Activated naive CD4-positive, alpha-beta T cell treated with anti-CD3 and anti-CD28 coated beads, Interleukin-2, amount 50 U/mL, for 72 hours (primary cell): Measurements from ENCODE around the gene NKD2. TPM values are rescaled to one million over a fixed set of nuclear protein-coding genes. Genes with fewer than 3 reads are reported as not detected.

Experiments used
- ATAC-seq, 2 donors: fragments of 150-1000 bp; cut with Tn5 transposase; 2 replicates each; pipeline ENCODE4 v1.10.0; 2021; ENCODE audit warnings: mild to moderate bottlenecking in 2 of 2, moderate library complexity in 2 of 2
- DNase-seq, 2 donors: peaks; one replicate each; pipeline ENCODE4 v3.0.0; 2021 to 2022; ENCODE audit warnings: low spot score in 2 of 2
- H3K27ac Mint-ChIP-seq, 2 donors: one replicate each; pipeline ENCODE4 v1.8.0; 2022; ENCODE audit warnings: mild to moderate bottlenecking in 2 of 2, mixed read lengths in 2 of 2
- H3K36me3 Mint-ChIP-seq, 2 donors: one replicate each; pipeline ENCODE4 v1.8.0; 2022; ENCODE audit warnings: mixed read lengths in 2 of 2
- H3K9me3 Mint-ChIP-seq, 2 donors: one replicate each; pipeline ENCODE4 v1.8.0; 2022; ENCODE audit warnings: mixed read lengths in 2 of 2
- total RNA-seq, 2 donors: library from RNA; stranded (reverse); gene quantifications; one replicate each; pipeline ENCODE4 v1.2.3, GENCODE V29; 2022

NKD2 gene
- total RNA-seq, 2 donors from 2014 or later: 1.8 to 14.6 TPM

DNA sequence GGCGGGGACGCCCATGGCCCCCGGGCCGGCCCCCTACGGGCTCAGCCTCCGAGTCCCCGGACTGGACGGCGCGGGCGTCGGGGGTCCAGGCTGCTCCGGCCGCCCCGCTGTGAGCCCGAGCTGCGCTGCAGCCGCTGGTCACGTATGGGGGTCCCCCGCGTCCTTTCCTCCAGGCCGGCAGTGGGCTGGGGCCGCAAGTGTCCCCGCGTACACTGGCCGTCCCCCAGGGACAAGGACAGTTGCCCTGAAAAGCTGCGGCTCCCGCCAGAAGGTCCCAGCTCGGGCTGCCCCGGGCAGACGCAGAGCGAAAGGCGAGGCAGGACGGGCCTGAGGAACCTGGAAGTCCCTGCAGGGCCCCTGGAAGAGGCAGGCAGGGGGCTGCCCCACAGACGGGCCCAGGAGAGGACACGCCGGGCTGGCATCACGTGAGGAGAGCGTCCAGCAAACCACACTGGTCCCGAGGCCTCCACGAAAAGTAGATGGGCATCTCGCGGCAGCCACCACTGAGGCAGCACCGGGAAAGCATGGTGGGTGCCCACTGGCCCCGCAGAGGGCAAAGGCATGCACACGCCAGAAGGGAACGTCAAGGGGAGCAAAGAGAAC lies 3.3 kb upstream of the NKD2 start:
- no peaks in the 10 kb centered on the region for H3K36me3 Mint-ChIP-seq
- H3K27ac Mint-ChIP-seq: no peak overlapping the region
- no peaks in the 10 kb centered on the region for H3K9me3 Mint-ChIP-seq
- DNase-seq (peak in 1 of 2 donors; percentile 2), ATAC-seq (no peak)

GRCh38 chr5:1005904-1006655 lies 2.5 kb upstream of the NKD2 start:
- no peak for ATAC-seq
- Mint-ChIP-seq H3K27ac (no peak overlapping the region), H3K9me3 (no peaks in the 10 kb centered on the region), H3K36me3 (no peaks in the 10 kb centered on the region)
- peak in 1 of 2 donors; percentile 3 for DNase-seq

DNA sequence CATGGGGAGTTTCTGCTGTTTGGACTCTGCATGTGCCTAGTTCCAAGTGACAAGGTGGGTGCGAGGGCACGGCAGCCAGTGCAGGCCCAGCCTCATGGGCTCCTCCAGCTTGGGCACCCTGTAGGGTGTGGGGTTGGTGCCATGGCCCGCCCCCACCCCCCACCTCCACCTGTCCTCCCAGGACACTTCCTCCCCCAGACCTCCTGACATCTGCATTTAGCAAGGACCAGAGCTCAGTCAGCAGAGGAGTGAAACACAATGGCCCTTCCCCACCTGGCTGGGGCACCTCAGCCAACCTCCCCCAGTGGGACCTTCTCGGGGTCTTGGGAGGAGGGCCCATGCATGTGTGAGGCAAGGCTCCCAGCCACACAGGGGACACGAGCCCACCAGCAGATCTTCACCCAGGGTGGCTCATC lies 1.9 kb upstream of the NKD2 start:
- H3K36me3 Mint-ChIP-seq: no peaks in the 10 kb centered on the region
- no peaks in the 10 kb centered on the region for H3K9me3 Mint-ChIP-seq
- DNase-seq (peak in 1 of 2 donors; percentile 3), ATAC-seq (no peak)
- H3K27ac Mint-ChIP-seq: no peak overlapping the region

GRCh38 chr5:1007221-1007680 lies 1.4 kb upstream of the NKD2 start:
- ATAC-seq (no peak), DNase-seq (peak in 1 of 2 donors; percentile 2)
- H3K27ac Mint-ChIP-seq: no peak overlapping the region
- H3K36me3 Mint-ChIP-seq: no peaks in the 10 kb centered on the region
- no peaks in the 10 kb centered on the region for H3K9me3 Mint-ChIP-seq

GRCh38 chr5:1007681-1008450 lies 736 bp upstream of the NKD2 start:
- no peak for DNase-seq
- H3K9me3 Mint-ChIP-seq: no peaks in the 10 kb centered on the region
- no peak for ATAC-seq
- no peaks in the 10 kb centered on the region for H3K36me3 Mint-ChIP-seq
- H3K27ac Mint-ChIP-seq: no peak overlapping the region

DNA sequence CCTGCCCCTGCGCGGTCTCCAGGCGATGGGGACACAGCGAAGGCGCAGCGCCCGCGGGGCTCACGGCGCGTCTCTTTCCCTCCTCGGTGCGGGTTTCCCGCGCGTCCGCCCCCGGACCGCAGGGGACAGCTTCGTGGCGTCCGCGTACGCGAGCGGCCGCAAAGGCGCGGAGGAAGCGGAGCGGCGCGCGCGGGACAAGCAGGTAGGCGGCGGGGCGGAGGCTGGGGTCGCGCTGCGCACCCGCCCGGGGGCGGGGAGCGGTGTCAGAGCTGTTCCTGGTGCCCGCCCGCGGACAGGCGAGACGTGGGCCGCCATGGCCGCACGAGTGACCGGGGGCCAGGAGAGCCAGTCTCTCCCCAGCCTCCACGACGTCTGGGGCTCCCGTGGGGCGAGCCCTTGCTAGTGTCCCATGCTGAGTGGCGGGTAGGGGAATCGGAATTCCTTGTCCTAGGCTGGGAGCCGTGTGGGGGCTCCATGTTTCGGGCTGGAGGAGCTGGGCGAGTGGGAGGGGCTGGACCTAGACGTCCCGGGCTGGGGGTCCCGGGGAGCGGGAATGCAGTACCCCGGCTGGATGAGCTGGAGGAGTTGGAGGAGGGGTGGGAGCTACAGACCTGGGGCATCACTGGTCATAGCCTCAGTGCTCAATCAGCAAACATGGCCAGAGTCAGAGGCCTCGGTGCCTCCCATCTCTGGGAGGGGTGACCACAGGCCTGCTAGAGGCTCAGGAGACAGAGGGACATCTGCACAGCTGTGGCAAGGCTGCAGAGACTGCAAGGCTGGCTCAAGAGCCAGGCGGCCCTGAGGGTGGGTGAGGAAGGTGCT lies 968 bp downstream of the NKD2 start:
- no peaks in the 10 kb centered on the region for H3K9me3 Mint-ChIP-seq

DNA sequence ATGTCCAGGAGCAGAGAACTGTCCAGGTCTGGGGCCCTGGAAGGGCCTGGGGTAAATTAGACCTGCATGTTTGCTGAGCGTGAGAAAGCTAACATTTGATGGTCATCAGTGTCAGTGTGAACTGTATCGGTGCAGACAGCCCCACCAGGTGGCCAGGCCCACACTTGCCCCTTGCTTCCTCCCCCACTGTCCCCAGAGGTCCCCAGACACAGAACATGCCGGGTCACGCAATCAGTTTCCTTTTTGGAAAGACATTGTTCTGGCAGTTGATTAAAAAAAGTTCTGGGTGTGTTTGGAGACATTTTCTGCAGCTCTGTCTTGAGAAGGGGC lies 1.5 kb downstream of the NKD2 start:
- no peaks in the 10 kb centered on the region for H3K36me3 Mint-ChIP-seq
- DNase-seq (no peak), ATAC-seq (peak in 1 of 2 donors; percentile 39)
- H3K9me3 Mint-ChIP-seq: no peaks in the 10 kb centered on the region
- H3K27ac Mint-ChIP-seq: no peak overlapping the region

More for the DNA sequence above, 968 bp downstream of the NKD2 start:
- DNase-seq (no peak), ATAC-seq (no peak)
- Mint-ChIP-seq H3K27ac (no peak overlapping the region), H3K36me3 (no peaks in the 10 kb centered on the region)

GRCh38 chr5:1010641-1011046 lies 2.0 kb downstream of the NKD2 start:
- Mint-ChIP-seq H3K27ac (no peak overlapping the region), H3K36me3 (no peaks in the 10 kb centered on the region), H3K9me3 (no peaks in the 10 kb centered on the region)
- DNase-seq (no peak), ATAC-seq (no peak)

GRCh38 chr5:1011226-1011631 lies 2.6 kb downstream of the NKD2 start:
- H3K36me3 Mint-ChIP-seq: no peaks in the 10 kb centered on the region
- DNase-seq (peak in 1 of 2 donors; percentile 72), ATAC-seq (peak; percentile 45 to 56)
- H3K27ac Mint-ChIP-seq: no peak overlapping the region
- no peaks in the 10 kb centered on the region for H3K9me3 Mint-ChIP-seq

GRCh38 chr5:1011741-1012312 lies 3.2 kb downstream of the NKD2 start:
- Mint-ChIP-seq H3K36me3 (no peaks in the 10 kb centered on the region), H3K9me3 (no peaks in the 10 kb centered on the region), H3K27ac (no peak overlapping the region)
- ATAC-seq (no peak), DNase-seq (no peak)

DNA sequence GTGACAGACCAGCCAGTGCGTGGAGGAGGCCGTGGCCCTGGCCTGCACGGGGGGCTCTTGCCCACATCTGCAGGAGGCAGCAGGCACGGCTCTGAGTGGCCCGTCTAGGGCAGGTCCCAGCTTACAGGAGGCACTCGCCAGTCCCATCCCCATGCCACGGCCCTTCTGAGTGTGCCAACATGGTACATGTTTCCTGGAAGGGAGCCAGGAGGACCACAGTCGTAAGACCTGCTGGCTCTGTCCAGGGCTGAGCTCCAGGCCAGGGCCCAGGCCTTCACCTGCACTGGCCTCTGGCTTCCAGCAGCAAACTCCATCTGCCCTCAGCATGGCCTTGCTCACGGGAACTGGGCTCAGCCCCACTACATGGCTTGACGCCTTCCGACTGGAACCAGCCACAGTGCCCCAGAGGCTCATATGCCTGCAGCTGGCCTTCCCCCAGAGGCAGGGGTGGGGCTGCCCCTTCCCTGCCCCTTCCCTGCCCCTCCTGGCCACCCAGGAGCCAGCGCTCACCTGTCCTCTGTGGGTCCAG lies 3.8 kb downstream of the NKD2 start:
- Mint-ChIP-seq H3K27ac (no peak overlapping the region), H3K36me3 (no peaks in the 10 kb centered on the region), H3K9me3 (no peaks in the 10 kb centered on the region)
- ATAC-seq (no peak), DNase-seq (no peak)

DNA sequence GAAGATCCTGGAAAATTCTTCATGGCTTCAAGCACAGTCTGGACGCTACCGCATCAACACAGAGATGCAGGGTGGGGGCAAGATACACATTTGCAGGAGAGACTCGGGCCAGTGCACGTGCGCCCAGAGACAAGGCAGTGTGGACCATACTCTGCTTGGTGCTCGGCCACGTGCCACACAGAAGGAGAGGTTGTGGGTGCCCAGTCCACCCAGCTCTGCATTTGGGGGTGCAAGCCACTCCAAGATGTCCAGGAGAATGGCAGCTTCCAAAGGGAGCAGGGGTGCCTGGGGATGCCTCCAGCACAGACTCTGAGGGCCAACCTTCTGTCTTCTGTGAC lies 4.3 kb downstream of the NKD2 start:
- ATAC-seq: no peak
- Mint-ChIP-seq H3K27ac (no peak overlapping the region), H3K36me3 (no peaks in the 10 kb centered on the region), H3K9me3 (no peaks in the 10 kb centered on the region)
- DNase-seq: no peak

- Mint-ChIP-seq H3K27ac (no peak overlapping the region), H3K36me3 (no peaks in the 10 kb centered on the region), H3K9me3 (no peaks in the 10 kb centered on the region)
- ATAC-seq (no peak), DNase-seq (no peak)
Measured at GRCh38 chr5:1013238-1013947, 4.8 kb downstream of the NKD2 start.

GRCh38 chr5:1013948-1014301 lies 5.3 kb downstream of the NKD2 start:
- DNase-seq (no peak), ATAC-seq (no peak)
- Mint-ChIP-seq H3K36me3 (no peaks in the 10 kb centered on the region), H3K27ac (no peak overlapping the region), H3K9me3 (no peaks in the 10 kb centered on the region)

DNA sequence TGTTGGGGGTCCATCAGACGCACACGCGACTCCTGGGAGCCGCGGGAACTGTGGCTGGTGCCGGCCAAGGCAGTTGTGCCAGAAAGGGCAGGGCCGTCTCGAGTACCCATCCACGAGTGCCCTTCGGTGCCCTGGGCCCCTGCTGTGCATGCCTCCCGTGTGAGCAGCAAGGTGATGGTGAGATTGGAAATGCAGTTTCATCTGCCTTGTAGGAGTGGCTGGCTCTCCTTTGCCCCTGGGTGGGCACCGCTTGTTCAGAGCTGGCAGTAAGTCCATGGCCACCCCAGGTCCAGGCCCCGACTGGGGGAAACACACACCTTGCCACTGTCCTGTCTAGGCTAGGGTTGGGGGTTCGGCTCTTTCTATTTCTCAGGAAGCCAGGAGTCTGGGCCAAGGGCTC lies 5.7 kb downstream of the NKD2 start:
- H3K9me3 Mint-ChIP-seq: no peaks in the 10 kb centered on the region
- DNase-seq: no peak
- H3K27ac Mint-ChIP-seq: no peak overlapping the region
- no peak for ATAC-seq
- H3K36me3 Mint-ChIP-seq: no peaks in the 10 kb centered on the region

DNA sequence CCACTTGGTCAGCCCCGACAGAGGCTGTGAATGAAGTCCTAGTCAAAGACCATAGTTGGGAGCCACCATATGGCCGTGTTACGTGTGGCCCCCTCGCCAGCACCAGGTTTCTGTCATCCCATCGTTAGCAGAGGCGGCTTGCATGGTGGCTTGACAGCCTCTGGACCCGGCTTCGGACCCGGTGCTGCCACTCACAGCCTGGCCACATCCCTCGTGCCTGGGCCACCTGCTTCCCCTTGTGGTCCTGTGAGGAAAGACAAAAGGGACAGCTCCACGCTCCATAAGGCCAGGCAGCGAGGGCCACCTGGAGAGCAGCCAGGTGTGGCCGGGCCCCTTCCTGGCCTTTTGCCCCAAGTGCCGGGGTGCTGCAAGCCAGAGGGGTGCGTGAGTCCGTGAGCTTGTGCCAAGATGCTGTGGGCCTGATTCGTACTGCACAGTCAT lies 6.2 kb downstream of the NKD2 start:
- Mint-ChIP-seq H3K27ac (no peak overlapping the region), H3K9me3 (no peaks in the 10 kb centered on the region), H3K36me3 (no peaks in the 10 kb centered on the region)
- ATAC-seq: no peak
- DNase-seq: no peak
